ENCODE data around the gene ROMO1.
"Not testable (repeated sequence)": the region's sequence is repeated elsewhere in the genome, so short reads cannot be mapped to it uniquely, and the experiment has no call there.

ROMO1 gene

GRCh38 chr20:35680452-35681183, 18.6 kb upstream of the ROMO1 start:
- DNase-seq (ENCODE audit: low read depth in 3 of 3, low spot score in 1 of 3), result no peak

- DNase-seq (ENCODE audit: low read depth in 3 of 3, low spot score in 1 of 3), result no peak
Observed at GRCh38 chr20:35681960-35682359, 17.2 kb upstream of the ROMO1 start.

- not testable (repeated sequence) for DNase-seq (ENCODE audit: low read depth in 3 of 3, low spot score in 1 of 3)
Observed at GRCh38 chr20:35685368-35685767, 13.8 kb upstream of the ROMO1 start.

- DNase-seq (ENCODE audit: low read depth in 3 of 3, low spot score in 1 of 3), result not testable (repeated sequence)
Observed at GRCh38 chr20:35686872-35687271, 12.3 kb upstream of the ROMO1 start.

GRCh38 chr20:35690265-35690664, 8.9 kb upstream of the ROMO1 start:
- no peak for DNase-seq (ENCODE audit: low read depth in 3 of 3, low spot score in 1 of 3)

- DNase-seq (ENCODE audit: low read depth in 3 of 3, low spot score in 1 of 3), result no peak
Observed at GRCh38 chr20:35695245-35695749, 3.9 kb upstream of the ROMO1 start.

- DNase-seq (ENCODE audit: low read depth in 3 of 3, low spot score in 1 of 3), result no peak
Observed at GRCh38 chr20:35695978-35696377, 3.2 kb upstream of the ROMO1 start.

GRCh38 chr20:35697696-35698297, 1.4 kb upstream of the ROMO1 start:
- no peak for DNase-seq (ENCODE audit: low read depth in 3 of 3, low spot score in 1 of 3)

GRCh38 chr20:35698298-35699126, 693 bp upstream of the ROMO1 start:
- no peak for DNase-seq (ENCODE audit: low read depth in 3 of 3, low spot score in 1 of 3)

- DNase-seq (ENCODE audit: low read depth in 3 of 3, low spot score in 1 of 3), result no peak
Observed at GRCh38 chr20:35699957-35700624, 886 bp downstream of the ROMO1 start.

GRCh38 chr20:35700625-35701148, 1.5 kb downstream of the ROMO1 start:
- no peak for DNase-seq (ENCODE audit: low read depth in 3 of 3, low spot score in 1 of 3)

- no peak for DNase-seq (ENCODE audit: low read depth in 3 of 3, low spot score in 1 of 3)
Observed at GRCh38 chr20:35702051-35702823, 3.0 kb downstream of the ROMO1 start.

- DNase-seq (ENCODE audit: low read depth in 3 of 3, low spot score in 1 of 3), result no peak
Observed at GRCh38 chr20:35702824-35703695, 3.9 kb downstream of the ROMO1 start.

- DNase-seq (ENCODE audit: low read depth in 3 of 3, low spot score in 1 of 3), result no peak
Observed at GRCh38 chr20:35704514-35705261, 5.5 kb downstream of the ROMO1 start.

GRCh38 chr20:35705894-35706293, 6.7 kb downstream of the ROMO1 start:
- not testable (repeated sequence) for DNase-seq (ENCODE audit: low read depth in 3 of 3, low spot score in 1 of 3)

- DNase-seq (ENCODE audit: low read depth in 3 of 3, low spot score in 1 of 3), result not testable (repeated sequence)
Observed at GRCh38 chr20:35706591-35707529, 7.7 kb downstream of the ROMO1 start.

GRCh38 chr20:35708502-35708901, 9.3 kb downstream of the ROMO1 start:
- DNase-seq (ENCODE audit: low read depth in 3 of 3, low spot score in 1 of 3), result no peak

Measured in stimulated activated CD4-positive, alpha-beta T cell treated with anti-CD3 and anti-CD28 coated beads, TNF-alpha, amount 100 ng/mL, for 1 hour (primary cell).